DND-41 (cell line): ENCODE measurements around the gene FBRSL1.

Experiments used
- ATAC-seq: fragments of 200-7000 bp; cut with Tn5 transposase; 3 replicates; pipeline ENCODE4 v1.9.1; 2021; ENCODE audit warnings: low read depth; ENCODE audit not compliant: insufficient read depth
- DNase-seq: peaks from one replicate; pipeline ENCODE4 v3.0.0-alpha.2; 2020
- H2AFZ ChIP-seq: 2 replicates; pipeline ENCODE4 v1.6.0; 2012; ENCODE audit warnings: low read depth, low read length
- H3K27ac ChIP-seq: 2 replicates; pipeline ENCODE4 v1.5.1; 2012; ENCODE audit warnings: low read length, inconsistent platforms
- H3K27me3 ChIP-seq: fragments of 200-600 bp; sonication (generic); 2 replicates; pipeline ENCODE4 v1.6.0; 2012; ENCODE audit warnings: low read length, mild to moderate bottlenecking, inconsistent platforms; ENCODE audit not compliant: insufficient read depth, poor library complexity
- H3K36me3 ChIP-seq: 2 replicates; pipeline ENCODE4 v1.5.1; 2012; ENCODE audit warnings: low read length, inconsistent platforms; ENCODE audit not compliant: insufficient read depth
- H3K4me1 ChIP-seq: 2 replicates; pipeline ENCODE4 v1.5.1; 2012; ENCODE audit warnings: mild to moderate bottlenecking, low read length; ENCODE audit not compliant: insufficient read depth
- H3K4me2 ChIP-seq: 2 replicates; pipeline ENCODE4 v1.6.0; 2012; ENCODE audit warnings: mild to moderate bottlenecking, moderate library complexity, low read length, inconsistent platforms; ENCODE audit not compliant: insufficient read depth
- H3K4me3 ChIP-seq, 2 experiments: fragments of 200-600 bp in 1 of 2; shearing (Covaris generic) in 1 of 2; 2 replicates each; pipeline ENCODE4 v1.5.1; 2012 to 2016; ENCODE audit warnings: inconsistent platforms in 2 of 2, low read length in 2 of 2, mild to moderate bottlenecking in 2 of 2, low read depth in 1 of 2, moderate library complexity in 1 of 2
- H3K79me2 ChIP-seq: 2 replicates; pipeline ENCODE4 v1.6.0; 2012; ENCODE audit warnings: low read length, inconsistent platforms; ENCODE audit not compliant: insufficient read depth
- H3K9ac ChIP-seq: 2 replicates; pipeline ENCODE4 v1.6.0; 2012; ENCODE audit warnings: low read depth, mild to moderate bottlenecking, inconsistent platforms, low read length, moderate library complexity
- H3K9me3 ChIP-seq: 2 replicates; pipeline ENCODE4 v1.5.1; 2012; ENCODE audit warnings: low read length, moderate library complexity, mild to moderate bottlenecking, inconsistent platforms; ENCODE audit not compliant: insufficient read depth, severe bottlenecking
- H4K20me1 ChIP-seq: 2 replicates; pipeline ENCODE4 v1.6.0; 2012; ENCODE audit warnings: low read length; ENCODE audit not compliant: insufficient read depth
- CTCF ChIP-seq: IDR thresholded peaks from 2 replicates; pipeline ENCODE4 v1.5.1; 2012; ENCODE audit warnings: borderline replicate concordance, low read length, moderate library complexity, mild to moderate bottlenecking; ENCODE audit not compliant: poor library complexity, severe bottlenecking; ENCODE audit errors: extremely low read depth
- EZH2 ChIP-seq: IDR thresholded peaks from 3 replicates; pipeline ENCODE4 v1.6.1; 2012; ENCODE audit warnings: borderline replicate concordance, low read depth, mild to moderate bottlenecking, moderate library complexity, low read length, inconsistent platforms; ENCODE audit not compliant: severe bottlenecking

FBRSL1 gene

GRCh38 chr12:132512197-132513069 lies 22.5 kb downstream of the FBRSL1 start:
- TF ChIP-seq CTCF (no peak), EZH2 (no peak)
- H2AFZ ChIP-seq = no peak overlapping the region
- peaks cover 10% of the 10 kb centered on the region for H3K79me2 ChIP-seq
- H3K4me2 ChIP-seq = no peak overlapping the region
- no peaks in the 10 kb centered on the region for H3K9me3 ChIP-seq
- no peaks in the 10 kb centered on the region for H3K4me1 ChIP-seq
- peaks cover 36% of the 10 kb centered on the region for H4K20me1 ChIP-seq
- H3K27ac ChIP-seq = no peak overlapping the region
- no peaks in the 10 kb centered on the region for H3K27me3 ChIP-seq
- peaks cover 15% of the 10 kb centered on the region for H3K36me3 ChIP-seq
- no peak for DNase-seq
- no peak overlapping the region for H3K4me3 ChIP-seq
- ATAC-seq = no peak
- no peak overlapping the region for H3K9ac ChIP-seq

- no peak for ATAC-seq
- Histone ChIP-seq H2AFZ (no peak overlapping the region), H3K27me3 (no peaks in the 10 kb centered on the region), H3K9me3 (no peaks in the 10 kb centered on the region), H3K4me3 (no peak overlapping the region), H3K27ac (no peak overlapping the region), H3K4me1 (no peaks in the 10 kb centered on the region), H3K36me3 (peaks cover 15% of the 10 kb centered on the region), H3K79me2 (peaks cover 6% of the 10 kb centered on the region; the same call in 1 of the 2 replicates), H3K9ac (no peak overlapping the region), H3K4me2 (no peak overlapping the region), H4K20me1 (peaks cover 30% of the 10 kb centered on the region)
- no peak for TF ChIP-seq CTCF
- no peak for TF ChIP-seq EZH2
- DNase-seq = no peak
These were observed 23.1 kb downstream of the FBRSL1 start for GRCh38 chr12:132513070-132513398.

- no peak overlapping the region for H2AFZ ChIP-seq
- H3K4me2 ChIP-seq = no peak overlapping the region
- H4K20me1 ChIP-seq = peaks cover 30% of the 10 kb centered on the region
- peaks cover 15% of the 10 kb centered on the region for H3K36me3 ChIP-seq
- H3K27ac ChIP-seq = no peak overlapping the region
- H3K4me3 ChIP-seq = no peak overlapping the region
- H3K27me3 ChIP-seq = no peaks in the 10 kb centered on the region
- ATAC-seq (no peak), DNase-seq (no peak)
- no peak overlapping the region for H3K9ac ChIP-seq
- no peaks in the 10 kb centered on the region for H3K9me3 ChIP-seq
- peaks cover 3% of the 10 kb centered on the region; the same call in 1 of the 2 replicates for H3K79me2 ChIP-seq
- no peaks in the 10 kb centered on the region for H3K4me1 ChIP-seq
- TF ChIP-seq EZH2 (no peak), CTCF (no peak)
These were observed 23.6 kb downstream of the FBRSL1 start for GRCh38 chr12:132513458-132514135.
